Measurements from ENCODE around the gene CCDC91.
A peak's percentile ranks its signal among the peaks of the same experiment; 100 is the strongest.
"Not testable (repeated sequence)": the region's sequence is repeated elsewhere in the genome, so short reads cannot be mapped to it uniquely, and the experiment has no call there.

Gene CCDC91

DNA sequence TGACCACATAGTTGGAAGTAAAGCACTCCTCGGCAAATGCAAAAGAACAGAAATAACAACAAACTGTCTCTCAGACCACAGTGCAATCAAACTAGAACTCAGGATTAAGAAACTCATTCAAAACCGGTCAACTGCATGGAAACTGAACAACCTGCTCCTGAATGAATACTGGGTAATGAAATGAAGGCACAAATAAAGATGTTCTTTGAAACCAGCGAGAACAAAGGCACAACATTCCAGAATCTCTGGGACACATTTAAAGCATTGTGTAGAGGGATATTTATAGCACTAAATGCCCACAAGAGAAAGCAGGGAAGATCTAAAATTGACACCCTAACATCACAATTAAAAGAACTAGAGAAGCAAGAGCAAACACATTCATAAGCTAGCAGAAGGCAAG is 285.9 kb downstream of the CCDC91 start:
- CTCF ChIA-PET = interaction anchor here (0.6 kb wide), 1 partner anchor 9 kb away, joined by 3 read pairs; no protein-coding TSS in a partner anchor
- H3K27ac ChIP-seq (ENCODE audit: extremely low read depth, low read depth, low read length); H3K9me3 ChIP-seq (ENCODE audit: control insufficient read depth, insufficient read depth, low read depth, low read length); POLR2A ChIA-PET; H3K4me1 ChIP-seq (ENCODE audit: control insufficient read depth, insufficient read depth, low read length); H3K36me3 ChIP-seq (ENCODE audit: control insufficient read depth in 2 of 2, insufficient read depth in 1 of 2, low read length in 2 of 2); H3K4me3 ChIP-seq (ENCODE audit: low read depth, low read length): not testable (repeated sequence)

DNA sequence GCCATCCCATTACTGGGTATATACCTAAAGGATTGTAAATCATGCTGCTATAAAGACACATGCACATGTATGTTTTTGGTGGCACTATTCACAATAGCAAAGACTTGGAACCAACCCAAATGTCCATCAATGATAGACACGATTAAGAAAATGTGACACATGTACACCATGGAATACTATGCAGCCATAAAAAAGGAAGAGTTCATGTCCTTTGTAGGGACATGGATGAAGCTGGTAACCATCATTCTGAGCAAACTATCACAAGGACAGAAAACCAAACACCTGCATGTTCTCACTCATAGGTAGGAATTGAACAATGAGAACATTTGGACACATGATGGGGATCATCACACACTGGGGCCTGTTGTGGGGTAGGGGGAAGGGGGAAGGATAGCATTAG is 288.8 kb downstream of the CCDC91 start:
- H3K27ac ChIP-seq (ENCODE audit: extremely low read depth, low read depth, low read length); POLR2A ChIA-PET; H3K4me1 ChIP-seq (ENCODE audit: control insufficient read depth, insufficient read depth, low read length); CTCF ChIA-PET; H3K36me3 ChIP-seq (ENCODE audit: control insufficient read depth in 2 of 2, insufficient read depth in 1 of 2, low read length in 2 of 2); H3K4me3 ChIP-seq (ENCODE audit: low read depth, low read length); H3K9me3 ChIP-seq (ENCODE audit: control insufficient read depth, insufficient read depth, low read depth, low read length): not testable (repeated sequence)
- TF ChIP-seq ZNF146 (tag by site-specific recombination; IDR thresholded peaks at IDR 0.05) = peak; percentile 80

- Histone ChIP-seq H3K36me3 (ENCODE audit: control insufficient read depth in 2 of 2, insufficient read depth in 1 of 2, low read length in 2 of 2) (no peaks in the 10 kb centered on the region), H3K27ac (ENCODE audit: extremely low read depth, low read depth, low read length) (no peak overlapping the region), H3K9me3 (ENCODE audit: control insufficient read depth, insufficient read depth, low read depth, low read length) (no peaks in the 10 kb centered on the region), H3K4me3 (ENCODE audit: low read depth, low read length) (no peak overlapping the region), H3K4me1 (ENCODE audit: control insufficient read depth, insufficient read depth, low read length) (no peaks in the 10 kb centered on the region)
- TF ChIP-seq ZNF239 (tag by site-specific recombination; IDR thresholded peaks at IDR 0.05) = no peak
- TF ChIP-seq BCL11B (tag by site-specific recombination; IDR thresholded peaks at IDR 0.05; ENCODE audit: low read depth) = no peak
- TF ChIP-seq ZFP3 (tag by site-specific recombination; IDR thresholded peaks at IDR 0.05; ENCODE audit: low read depth) = no peak
- TF ChIP-seq ZNF10 (tag by site-specific recombination; IDR thresholded peaks at IDR 0.05) = no peak
- TF ChIP-seq ZNF639 (tag by site-specific recombination; IDR thresholded peaks at IDR 0.05) = no peak
- no peak for TF ChIP-seq ZNF560 (tag by site-specific recombination; IDR thresholded peaks at IDR 0.05; ENCODE audit: borderline replicate concordance)
- no peak for TF ChIP-seq BCL11A (tag by site-specific recombination; IDR thresholded peaks at IDR 0.05; ENCODE audit: low read depth)
- TF ChIP-seq ZNF221 (tag by site-specific recombination; IDR thresholded peaks at IDR 0.05; ENCODE audit: borderline replicate concordance) = no peak
- TF ChIP-seq, protein P1, sequence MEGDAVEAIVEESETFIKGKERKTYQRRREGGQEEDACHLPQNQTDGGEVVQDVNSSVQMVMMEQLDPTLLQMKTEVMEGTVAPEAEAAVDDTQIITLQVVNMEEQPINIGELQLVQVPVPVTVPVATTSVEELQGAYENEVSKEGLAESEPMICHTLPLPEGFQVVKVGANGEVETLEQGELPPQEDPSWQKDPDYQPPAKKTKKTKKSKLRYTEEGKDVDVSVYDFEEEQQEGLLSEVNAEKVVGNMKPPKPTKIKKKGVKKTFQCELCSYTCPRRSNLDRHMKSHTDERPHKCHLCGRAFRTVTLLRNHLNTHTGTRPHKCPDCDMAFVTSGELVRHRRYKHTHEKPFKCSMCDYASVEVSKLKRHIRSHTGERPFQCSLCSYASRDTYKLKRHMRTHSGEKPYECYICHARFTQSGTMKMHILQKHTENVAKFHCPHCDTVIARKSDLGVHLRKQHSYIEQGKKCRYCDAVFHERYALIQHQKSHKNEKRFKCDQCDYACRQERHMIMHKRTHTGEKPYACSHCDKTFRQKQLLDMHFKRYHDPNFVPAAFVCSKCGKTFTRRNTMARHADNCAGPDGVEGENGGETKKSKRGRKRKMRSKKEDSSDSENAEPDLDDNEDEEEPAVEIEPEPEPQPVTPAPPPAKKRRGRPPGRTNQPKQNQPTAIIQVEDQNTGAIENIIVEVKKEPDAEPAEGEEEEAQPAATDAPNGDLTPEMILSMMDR (tag by site-specific recombination; IDR thresholded peaks at IDR 0.05) = no peak
- no peak for TF ChIP-seq KLF10 (tag by site-specific recombination; IDR thresholded peaks at IDR 0.05)
- TF ChIP-seq, protein P2, sequence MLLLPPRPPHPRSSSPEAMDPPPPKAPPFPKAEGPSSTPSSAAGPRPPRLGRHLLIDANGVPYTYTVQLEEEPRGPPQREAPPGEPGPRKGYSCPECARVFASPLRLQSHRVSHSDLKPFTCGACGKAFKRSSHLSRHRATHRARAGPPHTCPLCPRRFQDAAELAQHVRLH (tag by site-specific recombination; IDR thresholded peaks at IDR 0.05) = no peak
- TF ChIP-seq ZNF785 (tag by site-specific recombination; IDR thresholded peaks at IDR 0.05) = no peak
- no peak for TF ChIP-seq ZNF24 (tag by site-specific recombination; IDR thresholded peaks at IDR 0.05)
- TF ChIP-seq ZBTB1 (tag by site-specific recombination; IDR thresholded peaks at IDR 0.05) = no peak
- no peak for TF ChIP-seq ZNF677 (tag by site-specific recombination; IDR thresholded peaks at IDR 0.05)
- TF ChIP-seq KLF1 (tag by site-specific recombination; IDR thresholded peaks at IDR 0.05) = no peak
- TF ChIP-seq, protein P3, sequence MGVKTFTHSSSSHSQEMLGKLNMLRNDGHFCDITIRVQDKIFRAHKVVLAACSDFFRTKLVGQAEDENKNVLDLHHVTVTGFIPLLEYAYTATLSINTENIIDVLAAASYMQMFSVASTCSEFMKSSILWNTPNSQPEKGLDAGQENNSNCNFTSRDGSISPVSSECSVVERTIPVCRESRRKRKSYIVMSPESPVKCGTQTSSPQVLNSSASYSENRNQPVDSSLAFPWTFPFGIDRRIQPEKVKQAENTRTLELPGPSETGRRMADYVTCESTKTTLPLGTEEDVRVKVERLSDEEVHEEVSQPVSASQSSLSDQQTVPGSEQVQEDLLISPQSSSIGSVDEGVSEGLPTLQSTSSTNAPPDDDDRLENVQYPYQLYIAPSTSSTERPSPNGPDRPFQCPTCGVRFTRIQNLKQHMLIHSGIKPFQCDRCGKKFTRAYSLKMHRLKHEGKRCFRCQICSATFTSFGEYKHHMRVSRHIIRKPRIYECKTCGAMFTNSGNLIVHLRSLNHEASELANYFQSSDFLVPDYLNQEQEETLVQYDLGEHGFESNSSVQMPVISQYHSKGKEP (tag by site-specific recombination; IDR thresholded peaks at IDR 0.05) = no peak
- TF ChIP-seq, protein P4, sequence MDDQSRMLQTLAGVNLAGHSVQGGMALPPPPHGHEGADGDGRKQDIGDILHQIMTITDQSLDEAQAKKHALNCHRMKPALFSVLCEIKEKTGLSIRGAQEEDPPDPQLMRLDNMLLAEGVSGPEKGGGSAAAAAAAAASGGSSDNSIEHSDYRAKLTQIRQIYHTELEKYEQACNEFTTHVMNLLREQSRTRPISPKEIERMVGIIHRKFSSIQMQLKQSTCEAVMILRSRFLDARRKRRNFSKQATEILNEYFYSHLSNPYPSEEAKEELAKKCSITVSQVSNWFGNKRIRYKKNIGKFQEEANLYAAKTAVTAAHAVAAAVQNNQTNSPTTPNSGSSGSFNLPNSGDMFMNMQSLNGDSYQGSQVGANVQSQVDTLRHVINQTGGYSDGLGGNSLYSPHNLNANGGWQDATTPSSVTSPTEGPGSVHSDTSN (CRISPR knock-in tag; IDR thresholded peaks at IDR 0.05) = no peak
- TF ChIP-seq SP2 (tag by site-specific recombination; IDR thresholded peaks at IDR 0.05) = no peak
- no peak for TF ChIP-seq RBAK (tag by site-specific recombination; IDR thresholded peaks at IDR 0.05)
- POLR2A ChIA-PET = no interaction called here
- CTCF ChIA-PET = interaction anchor here (0.7 kb wide), 1 partner anchor 393 kb away, joined by 5 read pairs; no protein-coding TSS in a partner anchor
Measured at GRCh38 chr12:28479683-28480082, 289.4 kb downstream of the CCDC91 start.

All from HEK293 (cell line).